Hepatocyte (in vitro differentiated cells): ENCODE measurements around the gene MLPH. TPM values are rescaled to one million over a fixed set of nuclear protein-coding genes. Genes with fewer than 3 reads are reported as not detected.

ENCODE experiments used
- DNase-seq: peaks from one replicate; pipeline ENCODE4 v3.0.0-alpha.2; 2016; ENCODE audit warnings: low spot score
- H2AFZ ChIP-seq: fragments of 200-600 bp; sonication (generic); 2 replicates; pipeline ENCODE4 v1.6.0; 2016; ENCODE audit warnings: antibody characterized with exemption, mild to moderate bottlenecking
- H3K27ac ChIP-seq: fragments of 200-600 bp; sonication (generic); 2 replicates; pipeline ENCODE4 v1.5.1; 2016; ENCODE audit warnings: mild to moderate bottlenecking
- H3K27me3 ChIP-seq: fragments of 200-600 bp; sonication (generic); 2 replicates; pipeline ENCODE4 v1.6.1; 2016
- H3K36me3 ChIP-seq: fragments of 200-600 bp; sonication (generic); replicated peaks from 2 replicates; pipeline ENCODE4 v1.5.1; 2016; ENCODE audit warnings: low read depth; ENCODE audit not compliant: insufficient read depth
- H3K4me1 ChIP-seq: fragments of 200-600 bp; sonication (generic); 2 replicates; pipeline ENCODE4 v1.5.1; 2016; ENCODE audit warnings: mild to moderate bottlenecking, moderate library complexity; ENCODE audit not compliant: insufficient read depth
- H3K4me2 ChIP-seq: fragments of 200-600 bp; sonication (generic); 2 replicates; pipeline ENCODE4 v1.6.0; 2016
- H3K4me3 ChIP-seq: fragments of 200-600 bp; sonication (generic); 2 replicates; pipeline ENCODE4 v1.5.1; 2016; ENCODE audit warnings: mild to moderate bottlenecking
- H3K79me2 ChIP-seq: fragments of 200-600 bp; sonication (generic); 2 replicates; pipeline ENCODE4 v1.6.0; 2017; ENCODE audit warnings: mild to moderate bottlenecking
- H3K9me2 ChIP-seq: fragments of 200-600 bp; sonication (generic); replicated peaks from 2 replicates; pipeline ENCODE4 v1.6.0; 2017; ENCODE audit warnings: mild to moderate bottlenecking; ENCODE audit not compliant: insufficient read depth
- H3K9me3 ChIP-seq: fragments of 200-600 bp; sonication (generic); 2 replicates; pipeline ENCODE4 v1.5.1; 2016; ENCODE audit warnings: low read depth, mild to moderate bottlenecking
- H4K20me1 ChIP-seq: fragments of 200-600 bp; sonication (generic); 2 replicates; pipeline ENCODE4 v1.6.0; 2016; ENCODE audit warnings: mild to moderate bottlenecking; ENCODE audit not compliant: insufficient read depth, poor library complexity, severe bottlenecking
- EZH2 ChIP-seq: fragments of 200-600 bp; sonication (generic); IDR thresholded peaks from 2 replicates; pipeline ENCODE4 v1.6.1; 2016; ENCODE audit warnings: antibody characterized with exemption, mild to moderate bottlenecking, borderline replicate concordance
- EZH2phosphoT487 ChIP-seq: fragments of 200-600 bp; sonication (generic); IDR thresholded peaks from one replicate; pipeline ENCODE4 v1.6.1; 2018; ENCODE audit warnings: antibody characterized with exemption, mild to moderate bottlenecking, low read depth, moderate library complexity; ENCODE audit not compliant: unreplicated experiment, severe bottlenecking
- WGBS: methylation state at CpG from one replicate; pipeline ENCODE4 v1.1.6; 2016; ENCODE audit warnings: low lambda C conversion rate; ENCODE audit errors: missing lambda C conversion rate; 5-methylcytosine and 5-hydroxymethylcytosine counted together
- polyA plus RNA-seq: library from polyadenylated mRNA; unstranded; fragments of >200 nt; fragmentation: Nextera tagmentation; extraction: Ambion mirVana; gene quantifications from 2 replicates; pipeline ENCODE4 v1.2.1, GENCODE V29; 2016
- total RNA-seq: library from RNA; depleted of rRNA; stranded (reverse); fragments of >200 nt; gene quantifications from 2 replicates; pipeline ENCODE4 v1.2.3, GENCODE V29; 2014
- TF ChIP-seq, protein P1 (sequence below): fragments of 200-600 bp; sonication (generic); IDR thresholded peaks from 2 replicates; pipeline ENCODE4 v1.5.1; 2016; ENCODE audit warnings: antibody characterized with exemption, mild to moderate bottlenecking; ENCODE audit not compliant: poor library complexity

The MLPH gene
- total and polyA plus RNA-seq, 2 experiments from 2014 or later, result 6.7 to 12.3 TPM

GRCh38 chr2:237491515-237492118 lies 4.6 kb downstream of the MLPH start:
- Histone ChIP-seq H3K4me1 (peaks cover under 1% of the 10 kb centered on the region), H3K79me2 (no peaks in the 10 kb centered on the region), H3K27ac (no peak overlapping the region), H2AFZ (no peak overlapping the region), H4K20me1 (no peaks in the 10 kb centered on the region), H3K27me3 (peaks cover 18% of the 10 kb centered on the region), H3K36me3 (no peaks in the 10 kb centered on the region), H3K9me2 (no peaks in the 10 kb centered on the region), H3K4me2 (no peak overlapping the region), H3K9me3 (peaks cover 9% of the 10 kb centered on the region), H3K4me3 (no peak overlapping the region)
- WGBS, result 91% methylated on average over 8 of the region's 8 CpGs
- no peak for DNase-seq
- no peak for TF ChIP-seq EZH2phosphoT487
- TF ChIP-seq, protein P1, sequence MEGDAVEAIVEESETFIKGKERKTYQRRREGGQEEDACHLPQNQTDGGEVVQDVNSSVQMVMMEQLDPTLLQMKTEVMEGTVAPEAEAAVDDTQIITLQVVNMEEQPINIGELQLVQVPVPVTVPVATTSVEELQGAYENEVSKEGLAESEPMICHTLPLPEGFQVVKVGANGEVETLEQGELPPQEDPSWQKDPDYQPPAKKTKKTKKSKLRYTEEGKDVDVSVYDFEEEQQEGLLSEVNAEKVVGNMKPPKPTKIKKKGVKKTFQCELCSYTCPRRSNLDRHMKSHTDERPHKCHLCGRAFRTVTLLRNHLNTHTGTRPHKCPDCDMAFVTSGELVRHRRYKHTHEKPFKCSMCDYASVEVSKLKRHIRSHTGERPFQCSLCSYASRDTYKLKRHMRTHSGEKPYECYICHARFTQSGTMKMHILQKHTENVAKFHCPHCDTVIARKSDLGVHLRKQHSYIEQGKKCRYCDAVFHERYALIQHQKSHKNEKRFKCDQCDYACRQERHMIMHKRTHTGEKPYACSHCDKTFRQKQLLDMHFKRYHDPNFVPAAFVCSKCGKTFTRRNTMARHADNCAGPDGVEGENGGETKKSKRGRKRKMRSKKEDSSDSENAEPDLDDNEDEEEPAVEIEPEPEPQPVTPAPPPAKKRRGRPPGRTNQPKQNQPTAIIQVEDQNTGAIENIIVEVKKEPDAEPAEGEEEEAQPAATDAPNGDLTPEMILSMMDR, result no peak
- no peak for TF ChIP-seq EZH2

DNA sequence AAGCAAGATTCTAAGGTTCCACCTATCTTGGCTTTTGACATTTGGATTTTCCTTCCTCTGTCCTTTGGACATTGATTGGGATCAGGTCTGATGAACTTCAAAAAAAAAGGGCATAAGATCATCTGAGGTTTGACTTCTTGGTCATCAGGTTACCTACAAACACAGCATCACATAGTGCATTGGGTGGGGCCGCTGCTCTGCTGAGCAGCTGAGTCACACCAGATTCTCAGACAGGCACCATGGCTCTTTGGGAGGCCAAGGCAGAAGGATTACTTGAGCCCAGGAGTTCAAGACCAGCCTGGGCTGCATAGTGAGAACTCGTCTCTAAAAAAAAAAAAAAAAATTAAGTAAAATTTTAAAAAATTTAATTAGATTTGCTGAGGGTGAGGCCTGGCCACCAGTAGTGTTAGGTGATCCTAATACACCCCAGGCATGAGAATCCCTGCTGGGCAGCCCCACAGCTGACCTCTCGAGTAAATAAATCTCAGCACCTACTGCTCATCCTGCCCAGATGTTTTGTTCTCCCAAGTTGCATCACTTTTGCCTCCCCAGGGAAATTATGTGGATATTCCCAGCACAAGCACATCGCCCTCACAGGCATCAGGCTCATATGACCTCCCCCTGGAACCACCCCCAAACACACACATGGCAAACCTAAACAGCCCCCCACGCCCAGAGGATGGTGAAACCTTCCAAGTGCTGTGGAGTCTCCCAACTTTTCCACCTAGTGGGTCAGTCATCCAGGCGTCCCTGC lies 5.3 kb downstream of the MLPH start:
- H3K9me2 ChIP-seq, result no peaks in the 10 kb centered on the region
- WGBS, result 93% methylated on average over 6 of the region's 6 CpGs
- no peaks in the 10 kb centered on the region for H3K4me1 ChIP-seq
- no peak for DNase-seq
- H2AFZ ChIP-seq, result no peak overlapping the region
- H4K20me1 ChIP-seq, result no peaks in the 10 kb centered on the region
- no peaks in the 10 kb centered on the region for H3K79me2 ChIP-seq
- H3K9me3 ChIP-seq, result peaks cover 9% of the 10 kb centered on the region
- no peak overlapping the region for H3K4me3 ChIP-seq
- no peak for TF ChIP-seq EZH2
- TF ChIP-seq, protein P1, result no peak
- TF ChIP-seq EZH2phosphoT487, result no peak
- H3K27me3 ChIP-seq, result peaks cover 11% of the 10 kb centered on the region
- no peaks in the 10 kb centered on the region for H3K36me3 ChIP-seq
- H3K27ac ChIP-seq, result no peak overlapping the region
- no peak overlapping the region for H3K4me2 ChIP-seq

DNA sequence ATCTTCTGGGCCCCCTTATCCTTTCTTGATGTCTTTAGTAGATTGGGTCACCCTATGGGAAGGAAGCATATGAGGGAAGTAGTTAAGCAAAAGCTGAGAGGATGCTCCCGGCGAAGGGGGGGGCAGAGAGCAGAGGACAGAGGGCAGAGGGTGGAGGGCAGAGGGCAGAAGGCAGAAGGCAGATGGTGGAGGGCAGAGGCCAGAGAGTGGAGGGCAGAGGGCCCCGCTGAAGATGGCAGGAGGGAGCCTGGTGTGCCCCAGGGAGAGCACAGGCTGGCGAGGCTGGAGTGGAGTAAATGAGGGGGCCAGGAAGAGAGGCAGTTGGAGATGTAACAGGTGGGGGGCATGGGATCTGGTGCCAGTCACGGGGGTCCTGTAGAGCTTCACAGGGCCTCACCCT lies 7.0 kb downstream of the MLPH start:
- no peaks in the 10 kb centered on the region for H3K36me3 ChIP-seq
- H3K4me3 ChIP-seq, result no peak overlapping the region
- H3K9me3 ChIP-seq, result peaks cover 9% of the 10 kb centered on the region
- H3K79me2 ChIP-seq, result no peaks in the 10 kb centered on the region
- H3K4me2 ChIP-seq, result no peak overlapping the region
- no peak overlapping the region for H2AFZ ChIP-seq
- DNase-seq, result no peak
- no peak for TF ChIP-seq EZH2phosphoT487
- TF ChIP-seq, protein P1, result no peak
- TF ChIP-seq EZH2, result no peak
- no peaks in the 10 kb centered on the region for H3K27me3 ChIP-seq
- no peak overlapping the region for H3K27ac ChIP-seq
- 87% methylated on average over 5 of the region's 5 CpGs for WGBS
- no peaks in the 10 kb centered on the region for H3K4me1 ChIP-seq
- no peaks in the 10 kb centered on the region for H3K9me2 ChIP-seq
- no peaks in the 10 kb centered on the region for H4K20me1 ChIP-seq
